IPS-NIHi7 (cell line): ENCODE data around the gene FMNL2.

ENCODE experiments used
- DNase-seq: peaks from one replicate; pipeline ENCODE4 v3.0.0; 2012; ENCODE audit warnings: mixed read lengths; ENCODE audit errors: extremely low spot score

FMNL2 gene

DNA sequence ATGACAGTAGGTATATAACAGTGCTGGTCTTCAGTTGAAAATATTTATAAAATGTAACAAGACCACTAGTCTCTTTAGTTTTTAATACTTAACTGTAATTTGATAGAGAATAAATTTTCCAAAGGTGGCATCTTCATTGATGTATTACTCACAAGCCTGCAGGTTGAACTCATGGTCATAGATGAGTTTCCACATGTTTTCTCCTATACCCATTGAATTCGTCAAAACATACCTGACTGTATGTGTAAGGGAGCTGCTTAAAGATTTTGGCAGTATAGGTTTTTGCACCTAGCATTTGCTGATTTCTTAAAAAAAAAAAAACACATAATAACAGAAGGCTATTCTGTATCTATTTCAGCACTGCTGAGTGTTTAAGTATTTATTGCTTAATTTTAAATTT, 112.9 kb downstream of the FMNL2 start:
- no peak for DNase-seq

DNA sequence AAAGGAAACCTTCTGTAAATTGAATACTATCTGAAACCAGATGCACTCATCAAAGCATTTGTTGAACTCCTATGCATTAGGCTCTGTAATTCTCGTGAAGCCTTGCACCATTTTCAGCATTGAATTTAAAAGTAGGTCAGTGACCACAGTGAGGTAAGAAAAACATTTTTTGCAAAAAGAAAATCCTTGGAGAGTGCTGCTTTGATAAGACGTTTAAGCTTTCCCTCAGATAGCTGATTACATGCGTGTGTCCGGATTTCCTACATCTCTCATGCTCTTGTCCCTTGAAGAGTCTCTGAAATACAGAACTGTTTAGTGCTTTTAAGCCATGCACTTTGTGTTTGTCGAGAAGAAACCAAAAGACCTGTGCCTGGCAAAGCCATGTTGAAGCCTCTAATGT, 113.6 kb downstream of the FMNL2 start:
- no peak for DNase-seq

- DNase-seq, result no peak
These were observed 114.6 kb downstream of the FMNL2 start for GRCh38 chr2:152449578-152449977.

GRCh38 chr2:152450176-152450575, 115.2 kb downstream of the FMNL2 start:
- no peak for DNase-seq

GRCh38 chr2:152452256-152452973, 117.4 kb downstream of the FMNL2 start:
- DNase-seq, result peak; percentile 61

DNA sequence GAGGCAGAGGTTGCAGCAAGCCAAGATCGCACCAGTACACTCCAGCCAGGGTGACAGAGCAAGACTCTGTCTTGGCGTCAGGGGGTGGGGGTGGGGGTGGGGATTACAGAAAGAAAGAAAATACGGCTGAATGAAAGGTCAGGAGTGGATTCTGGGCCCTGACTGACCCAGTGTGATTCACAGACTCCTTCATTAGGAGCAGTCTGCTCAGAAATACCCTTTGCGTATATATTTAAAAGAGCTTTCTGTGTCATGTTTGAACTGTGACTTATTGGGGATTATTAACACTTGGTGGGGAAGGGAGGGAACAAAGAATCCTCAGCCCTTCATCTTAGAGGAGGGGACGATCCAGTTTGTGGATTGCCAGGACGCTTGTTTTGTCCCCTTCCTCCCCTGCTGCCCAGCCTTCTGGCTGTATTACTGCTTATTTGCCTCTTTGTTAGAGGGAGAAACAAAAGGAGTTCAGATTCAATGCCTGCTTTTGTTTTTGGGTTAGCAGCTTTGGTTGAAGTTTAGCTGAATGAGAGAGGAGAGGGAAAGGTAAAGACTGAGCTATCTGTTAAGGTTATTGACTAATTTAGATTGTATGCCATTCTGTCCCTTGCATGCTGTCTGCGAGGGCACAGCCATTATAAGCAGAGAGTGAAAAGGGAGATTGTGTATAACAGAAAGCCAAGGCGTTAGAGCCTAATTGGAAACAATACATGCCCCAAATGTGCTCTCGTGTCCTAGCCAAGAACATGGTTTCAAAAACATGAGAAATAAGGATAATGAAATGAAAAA, 118.3 kb downstream of the FMNL2 start:
- DNase-seq, result peak; percentile 66

DNA sequence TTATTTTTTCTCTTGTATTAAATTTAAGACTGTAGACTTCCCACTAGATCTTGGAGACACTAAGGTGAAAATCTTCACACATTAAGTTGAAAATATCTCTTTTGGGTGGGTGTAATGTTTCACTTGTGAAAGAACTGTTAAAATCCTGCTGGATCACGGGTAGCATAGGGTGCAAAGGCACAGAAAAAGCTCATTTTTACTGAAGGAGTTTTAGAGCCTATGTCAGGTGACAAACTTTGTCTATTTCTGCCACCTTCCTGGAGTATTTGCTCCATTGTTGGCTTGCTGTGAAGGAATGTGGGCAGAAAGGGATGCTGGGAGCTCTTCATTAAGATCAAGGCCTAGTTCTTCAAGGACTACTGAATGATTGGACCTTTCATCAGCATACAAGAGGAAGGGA, 119.4 kb downstream of the FMNL2 start:
- no peak for DNase-seq

DNA sequence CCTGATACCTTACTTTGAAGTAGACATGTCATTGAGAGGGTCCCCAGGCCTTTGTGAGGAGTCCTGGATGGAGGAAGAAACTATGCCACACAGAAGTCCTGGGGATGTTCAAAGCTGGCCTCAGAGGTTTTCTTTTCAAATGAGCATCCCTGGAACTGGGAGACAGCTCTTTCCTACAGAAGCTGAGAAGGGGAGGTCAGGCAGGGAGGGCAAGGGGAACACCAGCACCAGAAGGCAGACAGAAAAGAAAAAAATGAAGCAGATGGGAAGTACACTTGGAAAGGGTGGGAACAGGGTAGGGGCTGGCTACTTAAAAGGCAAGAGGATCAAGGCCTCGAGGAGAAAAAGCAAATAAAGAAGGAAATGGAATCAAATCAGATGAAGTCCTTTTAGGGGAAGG, 120.0 kb downstream of the FMNL2 start:
- no peak for DNase-seq

DNA sequence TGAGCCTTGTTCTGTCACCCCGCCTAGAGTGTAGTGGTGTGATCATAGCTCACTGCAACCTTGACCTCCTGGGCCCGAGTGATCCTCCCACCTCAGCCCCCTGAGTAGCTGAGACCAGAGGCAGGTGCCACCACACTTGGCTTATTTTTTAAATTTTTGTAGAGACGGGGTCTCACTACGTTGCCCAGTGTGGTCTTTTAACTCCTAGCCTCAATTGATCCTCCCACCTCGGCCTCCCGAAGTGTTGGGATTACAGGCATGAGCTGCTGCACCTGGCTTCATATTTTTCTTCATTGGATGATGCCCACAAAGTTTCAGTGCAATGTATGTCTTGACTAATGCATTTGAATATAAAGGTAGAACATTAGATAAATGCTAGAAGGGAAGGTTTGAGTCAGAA, 120.8 kb downstream of the FMNL2 start:
- no peak for DNase-seq

DNA sequence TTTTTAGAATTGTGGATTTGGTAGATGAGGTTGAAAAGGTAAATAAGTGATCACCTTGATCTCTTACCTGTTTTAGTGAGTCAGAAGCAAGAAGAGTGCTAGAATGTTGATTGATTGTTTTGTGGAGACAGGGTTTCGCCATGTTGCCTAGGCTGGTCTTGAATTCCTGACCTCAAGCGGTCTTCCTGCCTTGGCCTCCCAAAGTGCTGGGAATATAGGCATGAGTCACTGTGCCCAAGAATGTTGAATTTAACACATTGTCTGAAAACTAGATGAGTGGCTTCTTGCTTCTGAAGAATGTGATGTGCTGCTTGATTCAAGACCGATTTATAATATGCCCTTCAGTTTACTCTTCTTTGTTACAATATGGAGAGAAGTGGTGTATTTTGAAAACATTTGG, 121.3 kb downstream of the FMNL2 start:
- DNase-seq, result no peak

GRCh38 chr2:152458441-152458940, 123.5 kb downstream of the FMNL2 start:
- DNase-seq, result no peak

DNA sequence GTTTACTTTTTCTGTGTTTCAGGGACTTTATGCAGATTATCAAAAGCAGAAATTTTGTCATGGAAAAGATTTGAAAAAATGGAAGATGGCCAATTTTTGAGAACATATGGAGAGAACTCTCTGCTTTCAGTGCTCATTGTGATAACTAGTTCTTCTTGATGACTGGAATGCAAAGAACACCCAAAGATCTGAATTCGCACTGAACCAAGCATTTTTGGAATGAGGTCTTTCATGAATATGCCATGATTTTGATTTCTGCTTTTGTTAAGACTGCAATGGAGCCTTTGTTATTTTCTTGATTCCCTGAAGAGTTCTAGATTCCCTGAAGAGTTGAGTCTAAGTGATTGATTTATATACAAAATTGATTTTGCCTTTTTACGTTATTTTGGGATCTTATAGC, 124.1 kb downstream of the FMNL2 start:
- no peak for DNase-seq

- DNase-seq, result no peak
These were observed 125.6 kb downstream of the FMNL2 start for GRCh38 chr2:152460567-152460966.

- DNase-seq, result no peak
These were observed 127.1 kb downstream of the FMNL2 start for GRCh38 chr2:152462120-152462519.

GRCh38 chr2:152462779-152463178, 127.8 kb downstream of the FMNL2 start:
- no peak for DNase-seq

GRCh38 chr2:152464851-152465470, 130.0 kb downstream of the FMNL2 start:
- no peak for DNase-seq

DNA sequence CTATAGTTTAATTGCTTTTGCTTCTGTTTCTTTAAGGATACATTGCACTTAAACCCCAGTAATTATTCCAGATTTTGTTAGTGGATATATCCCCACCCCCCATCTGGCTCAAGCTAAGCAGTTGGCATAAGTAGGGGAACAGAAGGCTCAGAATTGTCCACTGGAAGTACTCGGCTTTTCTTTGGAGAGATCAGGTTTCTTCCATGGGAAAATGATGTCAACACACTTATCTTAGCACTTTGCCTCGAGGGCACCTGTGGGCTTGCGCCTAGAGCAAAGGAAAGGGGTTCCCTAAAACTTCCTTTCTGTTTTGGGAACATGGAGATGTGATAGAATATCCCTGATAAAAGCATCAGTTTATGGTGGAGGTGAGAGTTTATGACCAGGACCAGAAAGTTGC, 130.6 kb downstream of the FMNL2 start:
- DNase-seq, result no peak

DNA sequence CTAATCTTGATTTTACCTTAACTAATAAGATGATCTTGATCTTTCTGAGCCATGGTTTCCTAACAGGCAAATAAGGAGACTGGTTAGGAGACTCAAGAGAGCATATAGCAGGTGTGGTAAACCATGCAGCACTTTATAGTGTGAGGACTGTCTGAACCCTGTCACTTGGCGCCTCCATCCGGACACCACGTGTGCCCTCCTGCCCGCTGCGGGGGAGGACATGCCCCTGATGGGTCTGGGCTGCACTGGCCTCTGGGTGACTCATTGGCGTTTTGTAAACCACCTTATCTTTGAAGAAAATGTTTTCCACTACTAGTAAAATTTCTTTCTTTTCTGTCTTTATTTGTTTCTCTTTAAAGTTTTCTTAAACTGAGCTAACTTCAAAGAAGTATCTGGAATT, 131.1 kb downstream of the FMNL2 start:
- no peak for DNase-seq

GRCh38 chr2:152466980-152467676, 132.2 kb downstream of the FMNL2 start:
- DNase-seq, result no peak

DNA sequence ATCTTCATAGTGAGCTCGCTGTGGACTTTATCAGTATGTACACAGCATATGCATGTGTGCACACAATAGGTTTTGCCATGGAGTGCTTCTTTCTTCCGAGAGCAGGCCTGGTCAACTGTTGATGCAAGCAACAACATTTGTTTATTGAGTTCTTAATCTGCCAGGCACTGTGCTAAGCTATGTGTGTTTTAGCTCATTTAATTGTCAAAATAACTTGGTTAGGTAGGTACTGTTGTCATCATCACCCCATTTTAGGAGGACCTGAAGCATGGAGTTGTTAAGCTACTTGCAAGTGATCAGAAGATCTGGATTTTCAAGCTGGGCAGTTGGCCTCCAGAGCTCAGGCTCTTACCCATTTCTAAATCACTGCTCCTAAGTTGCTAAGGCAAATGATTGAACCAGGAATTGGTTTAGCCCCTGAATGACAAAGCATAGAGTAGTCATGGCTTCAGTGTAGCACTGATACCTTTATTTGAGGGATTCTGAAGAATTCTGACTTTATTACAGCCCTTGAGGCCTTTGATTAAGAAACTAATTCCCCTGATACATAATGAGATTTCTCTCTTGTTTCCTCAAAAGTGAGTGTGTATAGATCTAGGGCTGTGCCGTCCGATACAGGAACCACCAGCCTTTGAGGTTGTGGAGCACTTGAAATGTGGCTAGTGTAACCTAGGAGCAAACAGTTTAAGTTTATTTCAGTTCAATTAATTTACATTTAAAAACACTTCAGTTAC, 132.9 kb downstream of the FMNL2 start:
- DNase-seq, result no peak

DNA sequence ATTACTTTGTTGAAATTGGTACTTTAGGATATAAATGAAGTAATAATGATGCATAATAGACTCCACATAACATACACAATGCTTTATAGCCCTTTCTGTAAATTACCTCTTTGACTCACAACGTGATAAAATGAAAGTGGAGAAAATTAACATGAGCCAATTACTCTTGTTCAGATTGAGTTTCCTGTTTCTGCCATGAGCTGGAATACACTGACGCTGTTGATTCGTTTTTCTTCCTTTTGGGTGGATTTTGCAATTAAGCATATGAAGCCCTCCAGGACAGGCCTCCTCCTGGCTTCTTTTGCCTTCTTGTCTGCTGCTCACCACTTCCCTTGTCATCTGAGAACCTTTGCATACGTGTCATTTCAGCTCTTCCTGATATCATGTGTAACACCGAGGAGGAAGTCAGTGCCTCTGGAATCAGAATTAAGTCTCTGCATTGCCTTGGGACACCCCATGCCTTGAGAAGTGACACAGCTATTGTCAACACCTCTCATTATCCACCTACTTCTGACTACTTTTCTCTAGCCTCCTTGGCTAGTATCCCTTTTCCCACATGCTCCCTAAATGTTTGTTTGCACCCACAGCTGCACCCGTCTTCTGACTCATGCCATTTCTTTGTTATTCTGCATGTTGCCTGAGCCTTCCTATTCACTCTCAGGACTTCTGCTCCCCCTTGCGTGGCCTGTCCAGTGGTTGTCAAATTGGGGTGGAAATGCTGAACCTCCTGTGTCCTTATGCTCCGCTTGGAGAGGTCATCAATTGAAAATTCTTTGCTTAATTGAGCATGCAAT, 134.1 kb downstream of the FMNL2 start:
- DNase-seq, result no peak
